ENCODE results near the gene ST3GAL2.

Gene ST3GAL2

GRCh38 chr16:70429888-70430666, 8.8 kb downstream of the ST3GAL2 start:
- TF ChIP-seq CTCF (IDR thresholded peaks at IDR 0.05; ENCODE audit: low read depth, low read length): no peak
- DNase-seq (ENCODE audit: low read depth in 2 of 2): no peak
- H3K4me3 ChIP-seq (replicated peaks in 1 of 2; ENCODE audit: low read depth in 2 of 2, low read length in 2 of 2): no peak overlapping the region

DNA sequence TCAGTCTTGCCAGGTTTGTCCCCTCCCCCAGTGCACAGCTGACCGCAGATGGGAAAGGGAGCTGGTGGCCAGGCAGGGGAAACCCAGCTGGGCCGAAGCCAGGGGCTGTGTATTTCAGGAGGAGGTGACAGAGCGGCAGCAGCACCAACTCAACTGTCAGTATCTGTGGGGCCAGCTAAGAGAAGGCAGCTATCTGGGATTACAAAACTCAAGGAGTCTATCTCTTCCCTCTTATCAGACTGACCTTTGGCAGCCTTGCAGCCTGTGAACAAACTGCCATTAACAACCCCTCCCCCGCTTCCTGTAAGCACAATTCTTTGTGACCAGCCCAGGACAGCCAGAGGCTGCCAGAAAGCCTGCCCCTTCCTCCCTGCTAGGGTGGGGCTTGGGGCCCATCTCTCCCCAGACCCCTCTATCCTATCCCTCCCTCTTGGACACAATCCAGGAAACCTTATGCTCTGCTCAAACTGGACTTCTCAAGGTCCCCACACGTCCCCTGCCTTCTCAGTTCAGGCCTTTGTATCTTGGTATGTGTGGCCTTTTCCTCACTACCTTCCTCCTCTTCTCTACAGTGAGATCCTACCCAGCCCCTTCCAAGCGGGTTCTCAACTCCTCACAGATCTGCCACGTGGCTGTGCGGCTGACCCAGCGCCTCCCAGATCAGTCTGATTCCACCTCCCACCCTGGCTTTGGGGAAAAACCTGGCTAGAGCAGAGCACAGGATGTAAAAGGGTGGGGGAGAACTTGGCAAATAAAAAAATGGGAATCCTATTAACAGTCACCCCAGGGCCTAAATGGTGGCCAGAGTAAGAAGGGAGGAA, 10.5 kb downstream of the ST3GAL2 start:
- H3K4me3 ChIP-seq (replicated peaks in 1 of 2; ENCODE audit: low read depth in 2 of 2, low read length in 2 of 2): no peak overlapping the region

DNA sequence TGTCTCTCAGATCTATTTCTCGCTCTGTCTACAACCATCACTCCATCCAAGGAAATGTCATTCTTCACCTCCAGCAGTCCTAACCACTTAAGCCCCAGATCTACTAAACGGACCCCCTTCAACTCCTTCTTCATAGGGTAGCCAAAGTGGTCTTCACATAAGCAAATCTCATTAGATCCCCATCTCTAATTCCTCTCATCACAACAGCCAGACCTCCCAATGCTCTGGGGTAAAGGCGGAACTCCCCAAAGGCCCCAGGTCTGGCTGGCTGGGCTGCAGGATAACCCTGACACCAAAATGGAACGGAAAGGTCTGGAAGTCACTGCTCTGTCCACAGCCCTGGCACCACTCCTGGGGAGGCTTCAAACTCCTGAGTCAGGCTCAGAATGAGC, 11.1 kb downstream of the ST3GAL2 start:
- no peak for DNase-seq (ENCODE audit: low read depth in 2 of 2)
- no peak for TF ChIP-seq CTCF (IDR thresholded peaks at IDR 0.05; ENCODE audit: low read depth, low read length)
- H3K4me3 ChIP-seq (replicated peaks in 1 of 2; ENCODE audit: low read depth in 2 of 2, low read length in 2 of 2): no peak overlapping the region

More for the DNA sequence above, 10.5 kb downstream of the ST3GAL2 start:
- DNase-seq (ENCODE audit: low read depth in 2 of 2): peak; percentile 96 to 99
- no peak for TF ChIP-seq CTCF (IDR thresholded peaks at IDR 0.05; ENCODE audit: low read depth, low read length)

- TF ChIP-seq CTCF (IDR thresholded peaks at IDR 0.05; ENCODE audit: low read depth, low read length): no peak
- no peak overlapping the region for H3K4me3 ChIP-seq (replicated peaks in 1 of 2; ENCODE audit: low read depth in 2 of 2, low read length in 2 of 2)
- no peak for DNase-seq (ENCODE audit: low read depth in 2 of 2)
Measured at GRCh38 chr16:70422543-70422942, 16.4 kb downstream of the ST3GAL2 start.

- DNase-seq (ENCODE audit: low read depth in 2 of 2): no peak
- no peak for TF ChIP-seq CTCF (IDR thresholded peaks at IDR 0.05; ENCODE audit: low read depth, low read length)
- H3K4me3 ChIP-seq (replicated peaks in 1 of 2; ENCODE audit: low read depth in 2 of 2, low read length in 2 of 2): no peak overlapping the region
Measured at GRCh38 chr16:70421473-70422311, 17.2 kb downstream of the ST3GAL2 start.

GRCh38 chr16:70421014-70421413, 17.9 kb downstream of the ST3GAL2 start:
- H3K4me3 ChIP-seq (replicated peaks in 1 of 2; ENCODE audit: low read depth in 2 of 2, low read length in 2 of 2): no peak overlapping the region
- no peak for TF ChIP-seq CTCF (IDR thresholded peaks at IDR 0.05; ENCODE audit: low read depth, low read length)

More at GRCh38 chr16:70421014-70421413, 17.9 kb downstream of the ST3GAL2 start:
- no peak for DNase-seq (ENCODE audit: low read depth in 2 of 2)

Data from cardiac fibroblast (primary cell).